Superior temporal gyrus (tissue), 1 donor: ENCODE results near the gene THRAP3.

ENCODE experiments used
- DNase-seq: peaks from one replicate; pipeline ENCODE4 v3.0.0-alpha.2; 2016; ENCODE audit errors: extremely low spot score

The THRAP3 gene

GRCh38 chr1:36297062-36297461 is 72.8 kb downstream of the THRAP3 start:
- DNase-seq: no peak

- no peak for DNase-seq
These were observed 74.4 kb downstream of the THRAP3 start for GRCh38 chr1:36298640-36299039.

- no peak for DNase-seq
These were observed 76.3 kb downstream of the THRAP3 start for GRCh38 chr1:36300526-36300925.

GRCh38 chr1:36301220-36301619 is 77.0 kb downstream of the THRAP3 start:
- no peak for DNase-seq

- DNase-seq: no peak
These were observed 79.0 kb downstream of the THRAP3 start for GRCh38 chr1:36303244-36303643.

- DNase-seq: no peak
These were observed 79.6 kb downstream of the THRAP3 start for GRCh38 chr1:36303650-36304360.

GRCh38 chr1:36304521-36304920 is 80.3 kb downstream of the THRAP3 start:
- no peak for DNase-seq

GRCh38 chr1:36304970-36305914 is 81.0 kb downstream of the THRAP3 start:
- DNase-seq: no peak

- no peak for DNase-seq
These were observed 81.6 kb downstream of the THRAP3 start for GRCh38 chr1:36305915-36306209.

GRCh38 chr1:36306210-36306901 is 82.1 kb downstream of the THRAP3 start, which contains the start of gene SH3D21:
Gene SH3D21, plus strand, starts transcription at chr1:36306368. Its CDS starts 53 bp downstream, at chr1:36306421.
- DNase-seq: no peak

GRCh38 chr1:36306902-36307456 is 82.7 kb downstream of the THRAP3 start:
- DNase-seq: peak; percentile 88

- no peak for DNase-seq
These were observed 83.5 kb downstream of the THRAP3 start for GRCh38 chr1:36307601-36308330.

- DNase-seq: no peak
These were observed 85.2 kb downstream of the THRAP3 start for GRCh38 chr1:36309397-36309796.

- no peak for DNase-seq
These were observed 96.1 kb downstream of the THRAP3 start for GRCh38 chr1:36320291-36320761.

- no peak for DNase-seq
These were observed 96.5 kb downstream of the THRAP3 start for GRCh38 chr1:36320767-36321118.

- no peak for DNase-seq
These were observed 97.1 kb downstream of the THRAP3 start for GRCh38 chr1:36321119-36321951.

GRCh38 chr1:36322041-36322785 is 98.0 kb downstream of the THRAP3 start:
- DNase-seq: no peak

GRCh38 chr1:36322786-36323635 is 98.8 kb downstream of the THRAP3 start:
- DNase-seq: no peak
